ENCODE measurements around the gene MYMX.

GRCh38 chr6:44214307-44214706 lies 2.4 kb upstream of the MYMX start:
- no peak for TF ChIP-seq POLR2A (IDR thresholded peaks at IDR 0.05; ENCODE audit: low read length)
- TF ChIP-seq GATA1 (IDR thresholded peaks at IDR 0.05; ENCODE audit: low read depth, low read length), result no peak
